Measurements from ENCODE around the gene SPANXN4. TPM values are rescaled to one million over a fixed set of nuclear protein-coding genes. Genes with fewer than 3 reads are reported as not detected.

The SPANXN4 gene
- total RNA-seq, 4 donors from 2014 or later, result not detected

DNA sequence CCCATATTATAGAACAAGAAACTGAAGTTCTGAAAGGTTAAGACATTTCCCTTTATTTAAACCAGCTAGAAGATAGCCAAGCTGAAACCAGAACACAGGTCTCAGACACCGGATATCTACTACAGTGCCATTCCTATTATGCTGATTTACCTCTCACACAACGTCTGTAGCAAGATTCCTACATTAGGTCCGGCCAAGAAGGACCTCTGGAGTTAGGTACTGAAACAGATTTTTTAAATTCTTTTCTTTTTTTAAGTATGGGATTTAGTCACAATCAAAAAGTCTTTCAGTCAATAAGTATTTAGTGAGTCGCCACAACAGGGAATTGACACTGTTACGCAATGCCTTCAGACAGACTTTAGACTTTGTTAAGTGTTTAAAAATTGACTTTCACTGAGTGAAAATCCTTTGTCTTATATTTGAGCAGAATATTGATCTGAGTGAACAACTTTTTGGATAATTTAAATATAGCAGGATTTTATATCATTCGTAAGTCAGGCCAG is 26.5 kb upstream of the SPANXN4 start:
- TF ChIP-seq, protein P1, sequence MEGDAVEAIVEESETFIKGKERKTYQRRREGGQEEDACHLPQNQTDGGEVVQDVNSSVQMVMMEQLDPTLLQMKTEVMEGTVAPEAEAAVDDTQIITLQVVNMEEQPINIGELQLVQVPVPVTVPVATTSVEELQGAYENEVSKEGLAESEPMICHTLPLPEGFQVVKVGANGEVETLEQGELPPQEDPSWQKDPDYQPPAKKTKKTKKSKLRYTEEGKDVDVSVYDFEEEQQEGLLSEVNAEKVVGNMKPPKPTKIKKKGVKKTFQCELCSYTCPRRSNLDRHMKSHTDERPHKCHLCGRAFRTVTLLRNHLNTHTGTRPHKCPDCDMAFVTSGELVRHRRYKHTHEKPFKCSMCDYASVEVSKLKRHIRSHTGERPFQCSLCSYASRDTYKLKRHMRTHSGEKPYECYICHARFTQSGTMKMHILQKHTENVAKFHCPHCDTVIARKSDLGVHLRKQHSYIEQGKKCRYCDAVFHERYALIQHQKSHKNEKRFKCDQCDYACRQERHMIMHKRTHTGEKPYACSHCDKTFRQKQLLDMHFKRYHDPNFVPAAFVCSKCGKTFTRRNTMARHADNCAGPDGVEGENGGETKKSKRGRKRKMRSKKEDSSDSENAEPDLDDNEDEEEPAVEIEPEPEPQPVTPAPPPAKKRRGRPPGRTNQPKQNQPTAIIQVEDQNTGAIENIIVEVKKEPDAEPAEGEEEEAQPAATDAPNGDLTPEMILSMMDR (IDR thresholded peaks at IDR 0.05), result no peak
- DNase-seq (ENCODE audit: low spot score) (no peak), ATAC-seq (ENCODE audit: low FRiP score) (no peak)

DNA sequence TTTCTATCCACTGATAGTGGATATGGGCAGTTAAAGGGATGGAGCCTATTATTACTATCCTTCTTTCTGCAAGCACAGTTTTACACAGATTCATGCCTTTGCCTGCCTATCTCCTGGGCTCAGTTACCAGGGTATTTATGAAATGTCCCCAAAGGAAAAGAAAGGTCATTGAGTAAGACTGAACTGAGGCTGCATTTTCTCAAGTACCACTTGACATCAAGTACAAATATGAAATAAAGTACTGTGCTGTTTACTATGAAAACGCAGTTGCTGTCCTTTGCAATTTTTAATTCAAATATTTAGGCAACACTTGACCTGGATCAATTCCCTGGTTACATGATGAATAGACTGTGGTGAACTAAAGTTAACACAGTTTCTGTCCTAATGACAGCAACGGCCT is 23.5 kb upstream of the SPANXN4 start:
- TF ChIP-seq, protein P1 (IDR thresholded peaks at IDR 0.05), result no peak
- DNase-seq (ENCODE audit: low spot score) (no peak), ATAC-seq (ENCODE audit: low FRiP score) (no peak)

DNA sequence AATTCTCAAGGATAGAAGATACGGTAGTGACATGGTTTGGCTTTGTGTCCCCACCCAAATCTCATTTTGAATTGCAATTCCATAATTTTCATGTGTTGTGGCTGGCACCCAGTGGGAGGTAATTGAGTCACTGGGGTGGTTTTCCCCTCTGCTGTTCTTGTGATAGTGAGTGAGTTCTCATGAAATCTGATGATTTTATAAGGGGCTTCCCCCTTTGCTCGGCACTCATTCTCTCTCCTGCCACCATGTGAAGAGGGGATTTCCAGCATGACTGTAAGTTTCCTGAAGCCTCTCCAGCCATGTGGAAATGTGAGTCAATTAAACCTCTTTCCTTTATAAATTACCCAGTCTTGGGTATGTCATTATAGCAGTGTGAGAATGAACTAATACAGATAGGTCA is 8.5 kb upstream of the SPANXN4 start:
- ATAC-seq (ENCODE audit: low FRiP score), result no peak
- no peak for DNase-seq (ENCODE audit: low spot score)
- TF ChIP-seq, protein P1 (IDR thresholded peaks at IDR 0.05), result no peak

DNA sequence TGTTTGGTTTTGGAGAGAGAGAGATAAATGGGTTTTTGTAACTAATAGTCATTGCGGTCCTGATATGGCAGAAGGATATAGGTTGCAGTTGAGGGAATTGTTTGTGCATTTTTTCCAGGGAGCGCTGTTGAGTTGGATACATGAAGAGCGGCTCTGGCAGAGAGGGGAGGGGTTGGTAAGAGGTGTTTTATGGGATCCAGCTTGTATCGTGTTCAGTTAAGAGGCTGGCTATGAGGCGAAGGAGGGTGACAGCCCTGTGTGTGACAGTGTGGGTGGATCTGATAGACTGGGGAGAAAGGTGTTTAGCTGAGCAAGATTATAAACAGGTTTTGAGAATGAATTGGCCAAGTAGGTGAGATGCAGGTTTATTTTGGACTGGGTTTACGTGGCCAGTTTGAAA is 1.5 kb downstream of the SPANXN4 start:
- no peak for ATAC-seq (ENCODE audit: low FRiP score)
- DNase-seq (ENCODE audit: low spot score), result no peak
- TF ChIP-seq, protein P1 (IDR thresholded peaks at IDR 0.05), result no peak

DNA sequence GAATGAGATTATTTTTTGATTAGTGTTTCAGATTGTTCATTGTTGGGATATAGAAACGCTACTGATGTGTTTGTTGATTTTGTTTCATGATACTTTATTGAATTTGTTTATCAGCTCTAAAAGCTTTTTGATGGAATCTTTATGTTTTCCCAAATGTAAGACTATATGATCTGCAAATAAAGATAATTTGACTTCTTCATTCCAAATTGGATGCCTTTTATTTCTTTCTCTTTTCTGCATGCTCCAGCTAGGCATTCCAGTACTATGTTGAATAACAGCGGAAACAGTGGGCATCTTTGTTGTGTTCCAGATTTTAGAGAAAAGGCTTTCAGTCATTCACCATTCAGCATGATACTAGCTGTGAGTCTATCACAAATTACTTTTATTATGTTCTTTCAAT is 21.8 kb downstream of the SPANXN4 start:
- TF ChIP-seq, protein P1 (IDR thresholded peaks at IDR 0.05), result no peak
- ATAC-seq (ENCODE audit: low FRiP score), result no peak
- no peak for DNase-seq (ENCODE audit: low spot score)

DNA sequence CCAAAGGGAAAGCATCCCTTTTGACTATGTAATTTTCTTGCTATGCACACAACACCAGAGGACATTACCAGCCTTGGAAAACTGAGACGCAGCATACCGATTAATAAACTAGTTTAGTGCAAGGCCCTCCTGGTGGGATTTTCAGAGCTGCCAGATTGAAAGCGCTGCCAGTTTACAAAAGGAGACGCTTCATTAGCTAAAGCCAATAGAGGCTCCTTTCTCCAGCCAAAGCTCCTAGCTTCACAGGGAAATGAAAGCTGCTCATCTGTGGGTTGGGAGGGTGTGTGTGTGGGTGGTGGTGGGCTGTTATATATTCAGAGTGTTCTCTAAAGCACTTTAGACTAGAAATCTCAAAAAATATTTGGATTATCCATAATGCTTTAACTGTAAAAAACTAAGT is 32.4 kb downstream of the SPANXN4 start:
- ATAC-seq (ENCODE audit: low FRiP score), result no peak
- TF ChIP-seq, protein P1 (IDR thresholded peaks at IDR 0.05), result no peak
- no peak for DNase-seq (ENCODE audit: low spot score)

DNA sequence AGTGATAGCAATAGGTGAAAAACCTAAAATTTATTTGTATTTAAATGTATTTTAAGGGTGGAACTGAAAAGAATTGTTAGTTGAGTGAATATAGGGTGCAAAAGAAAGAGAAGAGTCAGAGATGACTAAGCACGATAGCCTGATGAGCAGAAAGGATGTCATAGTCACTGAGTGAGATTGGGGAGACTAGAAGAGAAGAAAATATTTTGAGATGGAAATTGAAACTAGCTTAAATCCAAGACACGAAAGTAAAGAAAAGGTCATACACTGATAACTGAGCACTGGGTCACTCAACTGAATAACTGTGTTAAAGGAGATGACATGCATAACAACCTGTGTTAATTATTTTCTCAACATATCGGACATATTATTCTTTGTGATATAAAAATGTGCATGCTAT is 55.5 kb downstream of the SPANXN4 start:
- no peak for ATAC-seq (ENCODE audit: low FRiP score)
- TF ChIP-seq, protein P1 (IDR thresholded peaks at IDR 0.05), result no peak
- no peak for DNase-seq (ENCODE audit: low spot score)
